ENCODE results near the gene RBMS3. TPM values are rescaled to one million over a fixed set of nuclear protein-coding genes. Genes with fewer than 3 reads are reported as not detected.

RBMS3 gene
- total RNA-seq, 4 donors from 2014 or later: 116 to 171 (median 152) TPM

DNA sequence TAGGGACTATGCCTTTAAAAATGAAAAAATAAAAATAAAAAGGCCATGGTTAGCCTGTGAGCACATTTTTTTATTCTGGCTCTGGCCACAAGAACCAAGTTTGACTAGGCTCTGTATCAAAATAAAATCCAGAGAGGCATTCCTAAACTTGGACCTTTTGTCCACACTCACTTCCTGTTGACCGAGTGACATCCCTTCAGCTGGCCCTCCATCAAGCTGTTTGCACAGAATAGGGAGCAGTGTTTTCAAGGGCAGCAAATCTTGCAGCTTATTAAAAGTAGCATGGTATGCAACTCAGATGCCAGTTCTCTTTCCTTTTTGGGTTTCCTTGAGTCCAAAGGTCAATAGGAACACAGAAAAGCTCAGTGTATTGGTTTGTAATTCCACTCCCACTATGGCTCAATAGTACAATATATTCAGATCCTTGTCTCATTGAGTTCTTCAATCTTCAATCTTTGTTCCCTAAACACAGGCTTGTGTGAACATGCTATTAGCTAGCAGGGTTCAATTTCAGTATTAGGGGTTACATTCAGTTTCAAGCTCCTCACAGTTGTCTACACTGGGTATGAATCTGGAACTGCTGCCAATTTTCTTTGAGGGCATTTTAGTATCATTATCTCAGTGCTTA lies 244.5 kb downstream of the RBMS3 start:
- intact Hi-C loops (cut with DNase I): no loop called here
- peak; percentile 45 to 52 for DNase-seq
- no peak overlapping the region for H3K4me3 ChIP-seq (replicated peaks in 1 of 3)

DNA sequence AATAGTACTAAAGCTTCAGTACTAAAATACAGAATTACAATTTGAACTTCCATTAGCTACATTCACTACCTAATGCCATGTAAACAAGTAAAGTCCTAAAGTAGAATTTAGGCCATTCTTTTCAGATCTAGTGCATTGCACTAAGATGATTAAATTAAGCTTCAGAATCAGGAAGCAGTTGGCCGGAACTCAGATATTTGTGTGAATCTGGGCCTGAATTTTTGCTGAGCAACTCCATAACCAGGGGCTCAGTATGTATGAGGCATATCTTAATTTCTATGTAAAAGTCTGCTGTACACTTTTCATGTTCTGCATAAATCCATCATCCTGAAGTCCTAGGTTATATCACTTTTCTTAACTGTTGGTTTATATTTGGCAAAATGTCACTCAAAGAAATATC lies 246.4 kb downstream of the RBMS3 start:
- peak overlapping the region in 1 of 3 donors; percentile 27 for H3K27ac ChIP-seq
- no peak for DNase-seq
- TF ChIP-seq, protein P1, sequence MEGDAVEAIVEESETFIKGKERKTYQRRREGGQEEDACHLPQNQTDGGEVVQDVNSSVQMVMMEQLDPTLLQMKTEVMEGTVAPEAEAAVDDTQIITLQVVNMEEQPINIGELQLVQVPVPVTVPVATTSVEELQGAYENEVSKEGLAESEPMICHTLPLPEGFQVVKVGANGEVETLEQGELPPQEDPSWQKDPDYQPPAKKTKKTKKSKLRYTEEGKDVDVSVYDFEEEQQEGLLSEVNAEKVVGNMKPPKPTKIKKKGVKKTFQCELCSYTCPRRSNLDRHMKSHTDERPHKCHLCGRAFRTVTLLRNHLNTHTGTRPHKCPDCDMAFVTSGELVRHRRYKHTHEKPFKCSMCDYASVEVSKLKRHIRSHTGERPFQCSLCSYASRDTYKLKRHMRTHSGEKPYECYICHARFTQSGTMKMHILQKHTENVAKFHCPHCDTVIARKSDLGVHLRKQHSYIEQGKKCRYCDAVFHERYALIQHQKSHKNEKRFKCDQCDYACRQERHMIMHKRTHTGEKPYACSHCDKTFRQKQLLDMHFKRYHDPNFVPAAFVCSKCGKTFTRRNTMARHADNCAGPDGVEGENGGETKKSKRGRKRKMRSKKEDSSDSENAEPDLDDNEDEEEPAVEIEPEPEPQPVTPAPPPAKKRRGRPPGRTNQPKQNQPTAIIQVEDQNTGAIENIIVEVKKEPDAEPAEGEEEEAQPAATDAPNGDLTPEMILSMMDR (IDR thresholded peaks at IDR 0.05): no peak
- no peak for TF ChIP-seq POLR2A (IDR thresholded peaks at IDR 0.05)
- 63% methylated on average over 1 of the region's 1 CpG for WGBS, 2 donors
- no peaks in the 10 kb centered on the region for H3K27me3 ChIP-seq
- H3K36me3 ChIP-seq: no peaks in the 10 kb centered on the region
- H3K4me1 ChIP-seq: peaks cover 19 to 30% of the 10 kb centered on the region in 2 donors
- no peaks in the 10 kb centered on the region for H3K9me3 ChIP-seq
- H3K4me3 ChIP-seq (replicated peaks in 1 of 3): no peak overlapping the region
- intact Hi-C loops (cut with DNase I): no loop called here

More for the DNA sequence above, 244.5 kb downstream of the RBMS3 start:
- H3K4me1 ChIP-seq: peaks cover 25 to 47% of the 10 kb centered on the region in 2 donors
- no peaks in the 10 kb centered on the region for H3K9me3 ChIP-seq
- H3K36me3 ChIP-seq: no peaks in the 10 kb centered on the region
- H3K27ac ChIP-seq: peak overlapping the region; percentile 54 to 80 (median 68)
- no peaks in the 10 kb centered on the region for H3K27me3 ChIP-seq
- TF ChIP-seq, protein P1 (IDR thresholded peaks at IDR 0.05): peak in 1 of 6 experiments; percentile 11
- no peak for TF ChIP-seq POLR2A (IDR thresholded peaks at IDR 0.05)
- WGBS, 2 donors: 9 to 17% methylated on average over 1 of the region's 1 CpG

DNA sequence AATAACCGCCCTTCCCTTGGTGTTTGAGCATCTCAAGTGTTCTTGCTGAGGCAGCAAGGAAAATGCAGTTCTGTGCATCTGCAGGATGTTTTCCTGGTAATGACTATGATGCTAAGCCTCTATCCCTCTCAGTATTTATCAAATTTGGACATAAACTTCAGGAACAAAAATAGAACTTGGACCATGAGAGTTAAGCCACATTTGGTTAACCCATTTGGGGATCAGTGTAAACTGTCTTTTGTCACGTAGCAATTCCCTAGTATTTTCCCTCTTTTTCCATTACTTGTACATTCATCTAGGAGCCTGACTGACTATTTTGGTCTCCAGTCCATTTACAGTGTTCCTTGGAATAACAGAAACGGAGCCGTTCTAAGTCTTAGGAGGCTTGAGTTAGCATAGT lies 250.8 kb downstream of the RBMS3 start:
- no peaks in the 10 kb centered on the region for H3K9me3 ChIP-seq
- intact Hi-C loops (cut with DNase I): no loop called here
- no peak overlapping the region for H3K27ac ChIP-seq
- no peak for DNase-seq
- no peaks in the 10 kb centered on the region for H3K27me3 ChIP-seq
- TF ChIP-seq, protein P1 (IDR thresholded peaks at IDR 0.05): no peak
- TF ChIP-seq POLR2A (IDR thresholded peaks at IDR 0.05): no peak
- 59 to 64% methylated on average over 4 of the region's 4 CpGs for WGBS, 2 donors
- no peaks in the 10 kb centered on the region for H3K36me3 ChIP-seq
- peaks cover 9 to 14% of the 10 kb centered on the region in 2 donors for H3K4me1 ChIP-seq
- no peak overlapping the region for H3K4me3 ChIP-seq (replicated peaks in 1 of 3)

DNA sequence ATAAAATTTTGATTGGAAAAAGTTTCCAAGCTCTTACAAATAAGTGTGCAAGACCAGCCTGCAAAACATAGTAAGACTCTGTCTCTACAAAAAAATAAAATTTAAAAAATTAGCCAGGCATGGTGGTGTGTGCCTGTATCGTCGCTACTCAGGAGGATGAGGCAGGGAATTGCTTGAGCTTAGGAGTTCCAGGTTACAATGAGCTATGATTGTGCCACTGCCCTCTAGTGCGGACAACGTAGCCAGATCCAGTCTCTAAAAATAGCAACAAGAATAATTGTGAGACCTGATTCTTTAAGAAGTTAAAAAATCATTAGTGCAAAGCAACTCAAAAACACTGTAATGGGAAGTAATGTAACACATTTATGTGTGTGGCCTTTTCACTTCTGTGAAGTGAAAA lies 251.6 kb downstream of the RBMS3 start:
- TF ChIP-seq POLR2A (IDR thresholded peaks at IDR 0.05): no peak
- TF ChIP-seq, protein P1 (IDR thresholded peaks at IDR 0.05): peak in 2 of 6 experiments; percentile 21 to 22
- Histone ChIP-seq H3K9me3 (no peaks in the 10 kb centered on the region), H3K36me3 (no peaks in the 10 kb centered on the region), H3K27me3 (no peaks in the 10 kb centered on the region), H3K4me3 (replicated peaks in 1 of 3) (no peak overlapping the region), H3K4me1 (peaks cover 9% of the 10 kb centered on the region in 2 donors), H3K27ac (no peak overlapping the region)
- peak in 1 of 2 donors; percentile 37 for DNase-seq
- intact Hi-C loops (cut with DNase I): no loop called here
- 69 to 79% methylated on average over 4 of the region's 4 CpGs for WGBS, 2 donors

DNA sequence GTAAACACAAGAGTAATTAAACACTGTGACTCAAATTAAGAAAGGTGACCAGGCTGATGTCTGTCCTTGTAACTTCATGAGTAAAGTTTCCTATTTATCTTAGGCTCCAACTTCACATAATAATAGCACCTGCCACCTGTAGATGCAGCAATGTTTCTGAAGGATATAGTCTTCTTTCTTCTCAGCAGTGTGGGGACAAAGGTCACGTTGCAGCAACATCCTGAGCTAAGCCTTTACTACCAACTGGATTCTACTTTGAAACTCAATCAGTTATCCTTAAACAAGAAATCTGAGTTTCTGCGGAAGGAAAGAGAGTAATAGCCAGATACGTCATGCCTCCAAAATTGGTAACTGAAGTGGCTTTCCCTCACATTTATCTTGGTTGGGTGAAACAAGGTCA lies 253.1 kb downstream of the RBMS3 start:
- no peak for TF ChIP-seq POLR2A (IDR thresholded peaks at IDR 0.05)
- TF ChIP-seq, protein P1 (IDR thresholded peaks at IDR 0.05): no peak
- 93 to 97% methylated on average over 3 of the region's 3 CpGs for WGBS, 2 donors
- H3K27me3 ChIP-seq: no peaks in the 10 kb centered on the region
- H3K4me3 ChIP-seq (replicated peaks in 1 of 3): no peak overlapping the region
- intact Hi-C loops (cut with DNase I): no loop called here
- H3K36me3 ChIP-seq: no peaks in the 10 kb centered on the region
- peaks cover 15 to 16% of the 10 kb centered on the region in 2 donors for H3K4me1 ChIP-seq
- H3K9me3 ChIP-seq: no peaks in the 10 kb centered on the region
- DNase-seq: no peak
- H3K27ac ChIP-seq: no peak overlapping the region

Data from thyroid gland (tissue), 4 donors.